Middle frontal gyrus (tissue), 1 donor: ENCODE measurements around the gene ALKBH1.
"Not testable (repeated sequence)": the region's sequence is repeated elsewhere in the genome, so short reads cannot be mapped to it uniquely, and the experiment has no call there.

Source experiments
- DNase-seq: peaks from one replicate; pipeline ENCODE4 v3.0.0-alpha.2; 2015; ENCODE audit warnings: low spot score; ENCODE audit errors: extremely low spot score

Gene ALKBH1

GRCh38 chr14:77707724-77708408 is at the start of gene ALKBH1, which contains the start of gene SLIRP:
Gene ALKBH1 (minus strand): TSS chr14:77708023. CDS start chr14:77708004, 19 bp downstream.
Gene SLIRP (plus strand): TSS chr14:77708103. CDS start chr14:77708112, 9 bp downstream.
- peak; percentile 92 for DNase-seq

GRCh38 chr14:77752799-77753516 is 45.1 kb upstream of the ALKBH1 start:
- no peak for DNase-seq

- DNase-seq, result no peak
Observed at GRCh38 chr14:77752266-77752665, 44.4 kb upstream of the ALKBH1 start.

GRCh38 chr14:77747425-77747824 is 39.6 kb upstream of the ALKBH1 start:
- DNase-seq, result not testable (repeated sequence)

- no peak for DNase-seq
Observed at GRCh38 chr14:77746064-77746702, 38.4 kb upstream of the ALKBH1 start.

GRCh38 chr14:77741438-77741837 is 33.6 kb upstream of the ALKBH1 start:
- DNase-seq, result no peak

GRCh38 chr14:77738559-77739250 is 30.9 kb upstream of the ALKBH1 start:
- no peak for DNase-seq

- DNase-seq, result no peak
Observed at GRCh38 chr14:77730976-77731497, 23.2 kb upstream of the ALKBH1 start.

GRCh38 chr14:77722301-77722700 is 14.5 kb upstream of the ALKBH1 start:
- DNase-seq, result no peak

- DNase-seq, result no peak
Observed at GRCh38 chr14:77721437-77721836, 13.6 kb upstream of the ALKBH1 start.

- DNase-seq, result no peak
Observed at GRCh38 chr14:77717608-77718305, 9.9 kb upstream of the ALKBH1 start.

GRCh38 chr14:77714926-77715325 is 7.1 kb upstream of the ALKBH1 start:
- no peak for DNase-seq

GRCh38 chr14:77710364-77710763 is 2.5 kb upstream of the ALKBH1 start:
- no peak for DNase-seq

GRCh38 chr14:77709412-77709811 is 1.6 kb upstream of the ALKBH1 start:
- DNase-seq, result no peak

- DNase-seq, result no peak
Observed at GRCh38 chr14:77708749-77709148, 926 bp upstream of the ALKBH1 start.

- peak; percentile 42 for DNase-seq
Observed at GRCh38 chr14:77707355-77707723, 484 bp downstream of the ALKBH1 start.

- DNase-seq, result no peak
Observed at GRCh38 chr14:77691259-77691658, 16.6 kb downstream of the ALKBH1 start.

GRCh38 chr14:77682158-77682553 is 25.7 kb downstream of the ALKBH1 start:
- no peak for DNase-seq

- no peak for DNase-seq
Observed at GRCh38 chr14:77681196-77682157, 26.3 kb downstream of the ALKBH1 start.

GRCh38 chr14:77674931-77675330 is 32.9 kb downstream of the ALKBH1 start:
- no peak for DNase-seq
